Common myeloid progenitor, CD34-positive (primary cell): Measurements from ENCODE around the gene ZFYVE27.

Experiments
- CTCF ChIA-PET: fragments of 350-600 bp; sonication (Branson Sonifier 250); formaldehyde crosslinking; loops from one replicate; lab custom pipeline; 2021; ENCODE audit warnings: antibody characterized with exemption; lab: Charles Lee
- POLR2A ChIA-PET: fragments of 350-600 bp; sonication (Branson Sonifier 250); formaldehyde crosslinking; loops from one replicate; lab custom pipeline; 2021; ENCODE audit warnings: antibody characterized with exemption; lab: Charles Lee
- DNase-seq, 3 donors: peaks; one replicate each; pipeline versions ENCODE4 v3.0.0 to v3.0.0-alpha.2; 2013
- H3K27ac ChIP-seq, 2 experiments: 1 replicate in 1 of 2; 2 replicates in 1 of 2; pipeline ENCODE4 v1.7.0; 2013; ENCODE audit warnings: inconsistent platforms in 2 of 2, low read length in 2 of 2, mild to moderate bottlenecking in 2 of 2, low read depth in 1 of 2, moderate library complexity in 1 of 2; ENCODE audit not compliant: severe bottlenecking in 2 of 2, insufficient read depth in 1 of 2, poor library complexity in 1 of 2
- H3K27me3 ChIP-seq, 5 experiments: replicated peaks in 2 of 5; 1 replicate in 3 of 5; 2 replicates in 2 of 5; pipeline versions ENCODE4 v1.6.1 to v1.7.0; 2013; ENCODE audit warnings: low read length in 4 of 5, mild to moderate bottlenecking in 2 of 5, moderate library complexity in 2 of 5, inconsistent platforms in 1 of 5; ENCODE audit not compliant: insufficient read depth in 5 of 5, control insufficient read depth in 4 of 5
- H3K36me3 ChIP-seq, 4 experiments: 1 replicate in 2 of 4; 2 replicates in 2 of 4; pipeline versions ENCODE4 v1.6.1 to v1.7.0; 2013; ENCODE audit warnings: low read length in 3 of 4, control low read depth in 1 of 4, mild to moderate bottlenecking in 1 of 4; ENCODE audit not compliant: control insufficient read depth in 4 of 4, insufficient read depth in 4 of 4
- H3K4me1 ChIP-seq, 4 experiments: 1 replicate in 3 of 4; 2 replicates in 1 of 4; pipeline versions ENCODE4 v1.6.1 to v1.7.1; 2013; ENCODE audit warnings: low read length in 3 of 4, mild to moderate bottlenecking in 3 of 4, control low read depth in 1 of 4, inconsistent platforms in 1 of 4, moderate library complexity in 1 of 4; ENCODE audit not compliant: control insufficient read depth in 4 of 4, insufficient read depth in 4 of 4; ENCODE audit errors: control extremely low read depth in 1 of 4
- H3K4me3 ChIP-seq, 7 experiments: 1 replicate in 4 of 7; 2 replicates in 3 of 7; pipeline versions ENCODE4 v1.5.1 to v1.7.0; 2013; ENCODE audit warnings: mild to moderate bottlenecking in 7 of 7, low read length in 6 of 7, moderate library complexity in 6 of 7, inconsistent platforms in 2 of 7, low read depth in 2 of 7, control low read depth in 1 of 7; ENCODE audit not compliant: insufficient read depth in 4 of 7, control insufficient read depth in 1 of 7; ENCODE audit errors: extremely low read depth in 1 of 7
- H3K9me3 ChIP-seq, 5 experiments: 1 replicate in 4 of 5; 2 replicates in 1 of 5; pipeline versions ENCODE4 v1.6.1 to v1.7.1; 2013; ENCODE audit warnings: low read length in 4 of 5, mild to moderate bottlenecking in 2 of 5, inconsistent platforms in 1 of 5, low read depth in 1 of 5, moderate library complexity in 1 of 5; ENCODE audit not compliant: control insufficient read depth in 4 of 5, insufficient read depth in 2 of 5; ENCODE audit errors: control extremely low read depth in 1 of 5
- WGBS: methylation state at CpG from one replicate; pipeline ENCODE4 v1.1.5; 2013; ENCODE audit not compliant: insufficient coverage; 5-methylcytosine and 5-hydroxymethylcytosine counted together

ZFYVE27 gene

DNA sequence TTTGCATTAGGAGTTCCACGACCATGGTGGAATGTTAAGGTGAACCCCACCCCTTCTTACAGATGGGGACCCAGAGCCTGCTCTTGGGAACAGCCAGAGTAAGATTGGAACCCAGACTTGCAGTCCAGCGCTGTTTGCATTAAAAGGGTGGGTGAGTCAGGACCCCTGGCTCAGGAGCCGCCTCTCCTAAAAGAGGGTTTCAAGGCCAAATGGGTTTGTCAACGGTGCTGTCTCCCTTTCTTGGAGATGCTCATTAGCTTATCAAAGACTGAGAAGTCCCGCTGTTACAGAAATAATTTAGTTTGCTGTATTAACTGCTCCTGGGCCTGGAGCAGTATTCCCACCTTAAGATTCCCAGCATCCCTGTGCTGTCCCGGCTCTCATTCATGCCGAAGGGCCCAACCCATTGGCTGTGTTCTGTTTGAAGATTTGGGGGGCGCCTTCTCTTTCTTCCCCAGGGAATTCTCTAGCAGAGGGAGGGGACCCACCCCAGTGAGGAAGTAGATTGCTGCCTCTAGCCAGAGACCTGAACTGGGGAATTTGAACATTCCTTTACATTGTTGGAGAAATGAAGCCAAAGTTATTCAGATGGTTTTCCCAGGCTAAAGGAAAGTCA is 21.6 kb upstream of the ZFYVE27 start:
- Histone ChIP-seq H3K27me3 (no peaks in the 10 kb centered on the region), H3K4me1 (peaks cover 0 to 38% (median 30%) of the 10 kb centered on the region in 4 experiments), H3K4me3 (peak overlapping the region in 4 of 7 experiments; percentile 60 to 80 (median 76)), H3K9me3 (no peaks in the 10 kb centered on the region), H3K36me3 (peaks cover 0 to 16% (median 9%) of the 10 kb centered on the region in 4 experiments), H3K27ac (peak overlapping the region in 1 of 2 experiments; percentile 64)
- 83% methylated on average over 7 of the region's 8 CpGs for WGBS
- no peak for DNase-seq
- POLR2A ChIA-PET: interaction anchor here (1.3 kb wide), 1 partner anchor 16 kb away, joined by 3 read pairs; no protein-coding TSS in a partner anchor
- CTCF ChIA-PET: interaction anchor here (4.3 to 21.7 kb wide), 3 partner anchors 11 to 38 kb away, joined by 22 to 623 read pairs (median 36); partner anchors contain the start of gene ZFYVE27

GRCh38 chr10:97717627-97718026 is 19.3 kb upstream of the ZFYVE27 start:
- CTCF ChIA-PET: interaction anchor here (1.5 to 21.7 kb wide), 4 partner anchors 6 to 40 kb away, joined by 4 to 623 read pairs (median 318); partner anchors contain the start of genes MARVELD1 and ZFYVE27
- Histone ChIP-seq H3K27me3 (no peaks in the 10 kb centered on the region), H3K36me3 (peaks cover 0 to 16% (median 9%) of the 10 kb centered on the region in 4 experiments), H3K4me1 (peaks cover 0 to 35% (median 30%) of the 10 kb centered on the region in 4 experiments), H3K27ac (peak overlapping the region in 1 of 2 experiments; percentile 34), H3K9me3 (no peaks in the 10 kb centered on the region), H3K4me3 (no peak overlapping the region)
- POLR2A ChIA-PET: interaction anchor here (0.6 kb wide), 2 partner anchors 409 to 754 kb away, joined by 3 read pairs; no protein-coding TSS in a partner anchor
- DNase-seq: no peak
- WGBS: 98% methylated on average over 6 of the region's 7 CpGs

GRCh38 chr10:97718178-97718577 is 18.8 kb upstream of the ZFYVE27 start:
- CTCF ChIA-PET: interaction anchor here (1.5 to 21.7 kb wide), 4 partner anchors 7 to 41 kb away, joined by 4 to 623 read pairs (median 318); partner anchors contain the start of genes MARVELD1 and ZFYVE27
- Histone ChIP-seq H3K36me3 (peaks cover 0 to 16% (median 9%) of the 10 kb centered on the region in 4 experiments), H3K27me3 (no peaks in the 10 kb centered on the region), H3K27ac (peak overlapping the region in 1 of 2 experiments; percentile 34), H3K4me3 (no peak overlapping the region), H3K4me1 (peaks cover 0 to 30% (median 26%) of the 10 kb centered on the region in 4 experiments), H3K9me3 (no peaks in the 10 kb centered on the region)
- 59% methylated on average over 4 of the region's 6 CpGs for WGBS
- POLR2A ChIA-PET: interaction anchor here (0.8 kb wide), 1 partner anchor 29 kb away, joined by 3 read pairs; no protein-coding TSS in a partner anchor
- peak in 2 of 3 donors; percentile 18 to 42 for DNase-seq

- Histone ChIP-seq H3K9me3 (no peaks in the 10 kb centered on the region), H3K36me3 (peaks cover 0 to 16% (median 9%) of the 10 kb centered on the region in 4 experiments), H3K27me3 (no peaks in the 10 kb centered on the region), H3K4me1 (peaks cover 0 to 27% (median 25%) of the 10 kb centered on the region in 4 experiments), H3K4me3 (no peak overlapping the region), H3K27ac (peak overlapping the region in 1 of 2 experiments; percentile 34)
- POLR2A ChIA-PET: interaction anchor here (0.8 kb wide), 1 partner anchor 29 kb away, joined by 3 read pairs; no protein-coding TSS in a partner anchor
- DNase-seq: no peak
- 89% methylated on average over 4 of the region's 8 CpGs for WGBS
- CTCF ChIA-PET: interaction anchor here (3.1 to 21.7 kb wide), 3 partner anchors 7 to 41 kb away, joined by 14 to 623 read pairs (median 623); partner anchors contain the start of genes MARVELD1 and ZFYVE27
These were observed 18.2 kb upstream of the ZFYVE27 start for GRCh38 chr10:97718659-97719142.

GRCh38 chr10:97719602-97720001 is 17.3 kb upstream of the ZFYVE27 start:
- Histone ChIP-seq H3K27ac (no peak overlapping the region), H3K36me3 (peaks cover 0 to 16% (median 9%) of the 10 kb centered on the region in 4 experiments), H3K4me3 (no peak overlapping the region), H3K27me3 (no peaks in the 10 kb centered on the region), H3K9me3 (no peaks in the 10 kb centered on the region), H3K4me1 (peaks cover 0 to 19% (median 18%) of the 10 kb centered on the region in 4 experiments)
- CTCF ChIA-PET: interaction anchor here (21.5 to 21.7 kb wide), 2 partner anchors 7 to 8 kb away, joined by 623 read pairs; partner anchors contain the start of genes MARVELD1 and ZFYVE27
- WGBS: 90% methylated on average over 1 of the region's 2 CpGs
- POLR2A ChIA-PET: no interaction called here
- no peak for DNase-seq

DNA sequence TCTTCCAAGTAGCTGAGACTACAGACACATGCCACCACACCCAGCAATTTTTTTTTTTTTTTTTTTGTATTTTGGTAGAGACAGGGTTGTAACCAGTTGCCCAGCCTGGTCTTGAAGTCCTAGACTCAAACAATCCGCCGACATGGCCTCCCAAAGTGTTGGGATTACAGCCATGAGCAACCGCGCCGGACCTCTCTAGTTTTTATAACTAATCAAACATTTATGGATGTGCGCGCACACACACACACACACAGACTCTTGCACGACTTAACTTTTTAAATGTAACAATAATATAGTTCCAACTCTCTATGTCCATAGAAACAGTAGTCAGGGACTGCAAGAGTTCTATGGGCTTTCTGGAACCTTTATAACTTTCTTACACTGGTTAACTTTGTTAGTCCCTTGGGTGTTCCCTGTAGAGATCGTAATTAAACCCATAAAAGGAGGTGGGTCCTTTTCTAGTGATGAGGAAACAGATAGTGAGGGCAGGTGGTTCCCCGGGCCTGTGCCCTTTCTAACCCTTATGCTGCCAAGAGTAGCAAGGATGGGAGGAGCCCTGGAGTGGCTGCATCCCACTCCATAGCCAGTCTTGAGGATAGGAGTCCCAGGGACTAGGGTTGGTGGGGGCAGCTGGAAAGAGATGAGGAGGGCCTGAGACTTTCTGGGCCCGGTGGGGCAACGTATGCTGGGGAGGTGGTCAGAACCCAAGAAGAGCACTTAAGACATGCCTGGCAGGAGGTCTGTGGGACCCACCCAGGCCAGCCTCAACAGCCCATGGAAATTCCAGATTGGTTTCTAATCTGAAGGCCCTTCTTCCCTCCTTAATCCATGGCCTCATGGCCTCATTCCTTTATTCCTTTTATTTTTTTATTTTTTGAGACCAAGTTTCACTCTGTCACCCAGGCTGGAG is 14.8 kb upstream of the ZFYVE27 start:
- Histone ChIP-seq H3K4me1 (peaks cover 0 to 13% (median 7%) of the 10 kb centered on the region in 4 experiments), H3K27me3 (no peaks in the 10 kb centered on the region), H3K27ac (no peak overlapping the region), H3K36me3 (peaks cover 0 to 14% (median 6%) of the 10 kb centered on the region in 4 experiments), H3K4me3 (no peak overlapping the region), H3K9me3 (no peaks in the 10 kb centered on the region)
- DNase-seq: no peak
- POLR2A ChIA-PET: no interaction called here
- CTCF ChIA-PET: interaction anchor here (0.8 to 21.7 kb wide), 5 partner anchors 5 to 45 kb away, joined by 3 to 623 read pairs (median 24); partner anchors contain the start of genes MARVELD1 and ZFYVE27
- WGBS: 85% methylated on average over 8 of the region's 12 CpGs
